HG02623 (cell line): ENCODE data around the gene EPC2.
A peak's percentile ranks its signal among the peaks of the same experiment; 100 is the strongest.

Source experiments
- ATAC-seq: cut with Tn5 transposase; IDR thresholded peaks from one replicate; pipeline ENCODE4 v1.9.1; 2021; ENCODE audit warnings: moderate library complexity; ENCODE audit not compliant: unreplicated experiment

EPC2 gene

DNA sequence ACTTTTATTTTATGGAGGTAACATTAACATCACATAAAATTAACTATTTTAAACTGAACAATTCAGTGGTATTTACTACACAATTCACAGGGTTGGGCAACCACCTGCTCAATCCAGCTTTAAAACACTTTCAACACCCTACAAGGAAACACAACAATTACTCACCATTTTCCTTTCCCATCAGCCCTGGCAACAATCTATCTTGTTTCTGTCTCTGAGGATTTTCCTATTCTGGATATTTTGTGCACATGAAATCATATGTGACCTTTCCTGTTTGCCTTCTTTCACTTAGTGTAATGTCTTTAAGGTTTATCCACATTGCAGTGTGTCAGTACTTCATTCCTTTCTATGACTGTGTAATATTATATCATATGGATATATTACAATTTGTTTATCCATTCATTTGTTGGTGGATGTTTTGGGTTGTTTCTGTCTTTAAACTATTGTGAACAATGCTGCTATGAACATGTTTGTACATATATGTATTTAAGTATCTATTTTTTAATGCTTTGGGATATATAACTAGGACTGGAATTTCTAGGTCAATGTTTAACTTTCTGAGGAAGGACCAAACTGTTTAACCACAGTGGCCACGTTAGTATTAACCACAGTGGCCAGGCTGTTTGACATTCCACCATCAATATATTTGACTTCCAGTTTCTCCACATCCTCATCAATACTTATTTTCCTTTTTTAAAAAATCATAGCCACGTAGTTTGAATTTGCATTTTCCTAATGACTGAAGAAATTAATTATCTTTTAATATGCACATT, 158.1 kb downstream of the EPC2 start:
- no peak for ATAC-seq

DNA sequence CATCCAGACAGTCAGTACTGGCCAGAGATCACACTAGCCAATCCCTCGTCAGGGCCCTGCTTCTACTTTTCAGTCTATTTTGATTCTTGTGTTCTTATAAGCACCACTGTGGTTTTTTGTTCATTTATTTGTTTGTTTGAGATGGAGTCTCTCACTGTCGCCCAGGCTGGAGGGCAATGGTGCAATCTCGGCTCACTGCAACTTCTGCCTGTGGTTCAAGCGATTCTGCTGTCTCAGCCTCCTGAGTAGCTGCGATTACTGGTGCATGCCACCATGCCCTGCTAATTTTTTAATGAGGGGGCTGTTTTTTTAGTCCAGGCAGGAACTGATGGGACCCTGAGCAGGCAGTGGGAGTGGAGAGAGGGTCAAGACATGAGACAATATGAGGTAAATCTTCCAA, 165.5 kb downstream of the EPC2 start:
- no peak for ATAC-seq

DNA sequence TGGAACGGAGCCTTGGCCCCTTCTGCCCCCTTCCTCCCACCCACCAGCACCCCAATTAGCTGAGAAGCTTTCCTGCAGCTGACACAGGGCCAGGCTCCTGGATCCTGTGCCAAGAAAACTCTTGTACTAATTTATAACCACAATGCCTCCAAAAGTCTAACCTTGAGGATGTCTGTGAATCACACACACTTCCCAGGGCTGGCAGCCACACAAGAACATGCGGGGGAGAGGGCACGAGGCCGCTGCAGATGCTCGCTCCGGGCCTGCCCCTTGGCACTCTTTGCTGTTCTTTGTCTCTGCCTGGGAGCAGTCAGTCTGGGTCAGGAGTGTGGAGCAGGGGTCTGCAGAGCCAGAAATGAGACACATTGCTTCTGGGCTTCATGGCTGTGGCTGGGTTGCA, 167.8 kb downstream of the EPC2 start:
- ATAC-seq: no peak

DNA sequence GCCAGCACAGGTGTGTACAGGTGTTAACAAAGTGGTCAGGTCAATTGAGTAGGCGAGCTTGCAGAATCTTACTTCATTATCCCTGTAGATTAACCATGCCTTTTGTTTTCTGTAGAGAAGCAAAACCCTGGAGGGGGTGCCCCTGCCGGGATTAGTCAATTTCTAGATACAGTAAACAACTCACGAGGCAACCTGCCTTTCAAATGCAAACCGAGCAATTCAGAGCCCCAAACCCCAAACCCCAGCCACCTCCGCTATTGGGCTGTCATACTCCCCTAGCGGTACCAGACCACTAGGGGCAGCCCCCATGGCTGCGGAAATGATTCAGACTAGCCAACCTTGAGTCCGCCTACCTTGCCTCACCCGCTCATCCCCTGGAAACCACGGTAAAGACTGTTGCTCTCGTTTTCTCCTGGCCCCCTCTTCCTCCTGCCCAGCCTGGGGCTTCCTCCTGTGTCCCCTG, 169.1 kb downstream of the EPC2 start:
- peak; percentile 98 for ATAC-seq

DNA sequence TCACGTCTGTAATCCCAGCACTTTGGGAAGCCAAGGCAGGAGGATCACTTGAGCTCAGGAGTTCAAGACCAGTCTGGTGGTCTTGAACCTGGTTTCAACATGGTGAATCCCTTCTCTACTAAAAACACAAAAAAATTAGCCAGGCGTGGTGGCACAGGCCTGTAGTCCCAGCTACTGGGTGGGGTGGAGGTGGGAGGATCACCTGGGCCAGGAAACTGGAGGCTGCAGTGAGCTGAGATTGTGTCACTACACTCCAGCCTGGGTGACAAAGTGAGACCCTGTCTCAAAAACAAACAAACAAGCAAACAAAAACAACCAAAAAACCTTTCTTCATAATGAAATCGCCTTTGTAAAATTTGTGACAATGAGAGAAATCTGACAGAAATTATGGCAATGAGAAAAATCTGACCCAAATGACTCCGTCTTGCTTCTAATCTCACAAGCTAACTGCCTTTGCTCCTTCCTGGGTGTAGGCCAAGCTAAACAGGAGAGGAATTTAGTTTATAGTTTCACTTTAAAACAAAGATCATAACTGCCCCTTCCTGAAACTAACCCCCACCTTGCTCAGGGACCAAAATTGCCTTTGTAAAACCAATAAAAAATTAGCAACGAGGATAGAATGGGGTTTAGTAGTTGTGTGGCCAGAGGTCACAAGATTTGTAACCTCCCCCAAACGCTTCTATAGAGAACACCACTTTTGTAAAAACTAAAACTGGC, 169.8 kb downstream of the EPC2 start:
- ATAC-seq: no peak

DNA sequence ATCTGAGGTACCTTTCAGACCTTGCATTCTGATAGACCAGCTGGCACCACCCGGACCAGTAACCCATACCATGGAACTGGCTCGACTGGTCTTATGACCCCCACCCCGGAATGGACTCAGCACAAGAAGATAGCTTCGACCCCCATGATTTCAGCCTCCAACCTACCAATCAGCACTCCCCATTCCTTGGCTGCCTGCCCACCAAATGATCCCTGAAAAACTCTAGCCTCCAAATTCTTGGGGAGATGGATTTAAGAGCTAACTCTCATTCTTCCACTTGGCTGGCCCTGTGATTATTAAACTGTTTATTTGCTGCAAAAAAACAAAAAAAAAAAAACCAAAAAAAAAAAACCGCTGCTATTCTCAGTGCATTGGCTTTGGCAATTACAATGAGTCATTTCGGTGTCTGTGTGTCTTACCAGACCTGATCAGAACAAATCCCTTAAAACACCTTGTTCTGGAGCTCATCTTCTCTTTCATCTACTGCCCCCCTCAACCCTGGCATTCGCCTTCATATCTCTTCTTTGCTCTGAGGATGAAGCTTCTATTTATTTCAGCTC, 170.4 kb downstream of the EPC2 start:
- no peak for ATAC-seq

DNA sequence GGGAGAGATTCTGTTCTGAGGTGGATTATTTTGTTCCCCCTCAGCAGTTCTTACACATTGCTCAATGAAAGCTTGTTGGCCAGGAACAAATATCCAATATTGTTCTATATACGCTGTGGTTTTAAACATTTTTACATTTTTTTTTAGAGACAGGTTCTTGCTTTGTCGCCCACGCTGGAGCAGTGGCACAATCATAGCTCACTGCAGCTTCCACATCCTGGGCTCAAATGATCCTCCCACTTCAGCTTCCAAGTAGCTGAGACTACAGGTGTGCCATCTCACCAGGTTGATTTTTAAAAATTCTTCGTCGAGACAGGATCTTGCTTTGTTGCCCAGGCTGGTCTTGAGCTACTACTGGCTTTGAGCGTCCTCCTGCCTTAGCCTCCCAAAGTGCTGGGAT, 171.6 kb downstream of the EPC2 start:
- no peak for ATAC-seq

DNA sequence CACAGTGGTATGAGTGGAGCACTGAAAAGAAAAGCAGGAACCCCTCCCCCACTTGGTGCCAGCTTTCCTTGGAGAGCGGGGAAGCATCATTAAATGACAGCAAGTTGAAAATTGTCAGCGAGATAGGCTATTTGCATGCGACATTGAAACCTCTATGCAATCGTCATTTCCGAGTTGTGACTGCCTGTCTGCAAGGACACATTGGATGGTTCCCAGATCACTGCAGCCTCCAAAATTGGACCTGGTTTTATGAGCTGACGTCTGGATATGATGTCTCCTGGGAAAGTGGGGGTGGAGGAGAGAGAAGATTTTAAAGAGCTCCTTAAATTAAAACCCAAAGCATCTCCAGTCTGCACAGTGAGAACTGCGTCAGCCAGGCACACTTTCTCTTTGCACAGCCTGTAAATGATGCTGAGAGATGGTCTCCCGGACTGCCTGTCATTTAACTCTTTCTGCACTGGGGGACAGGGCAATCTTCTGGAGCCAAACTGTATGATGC, 172.7 kb downstream of the EPC2 start:
- no peak for ATAC-seq

DNA sequence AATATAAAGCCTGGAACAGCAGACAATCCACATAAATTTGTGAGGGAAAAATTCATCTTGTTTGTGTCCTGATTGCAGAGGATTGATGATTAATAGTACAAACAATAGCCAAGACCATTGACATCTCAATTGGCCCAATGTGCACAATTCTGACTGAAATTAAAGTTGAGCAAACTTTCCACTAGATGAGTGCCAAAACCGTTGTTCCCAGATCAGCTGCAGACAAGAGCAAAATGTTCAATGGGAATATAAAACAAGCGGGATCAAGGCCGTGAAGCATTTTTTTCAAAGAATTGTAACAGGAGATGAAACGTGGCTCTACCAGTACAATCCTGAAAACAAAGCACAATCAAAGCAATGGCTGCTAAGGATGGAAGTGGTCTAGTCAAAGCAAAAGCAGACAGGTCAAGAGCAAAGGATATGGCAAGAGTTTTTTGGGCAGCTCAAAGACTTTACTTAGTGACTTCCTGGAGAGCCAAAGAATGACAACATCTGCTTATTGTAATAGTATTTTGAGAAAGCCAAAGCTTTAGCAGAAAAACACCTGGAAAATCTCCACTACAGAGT, 174.6 kb downstream of the EPC2 start:
- ATAC-seq: no peak

DNA sequence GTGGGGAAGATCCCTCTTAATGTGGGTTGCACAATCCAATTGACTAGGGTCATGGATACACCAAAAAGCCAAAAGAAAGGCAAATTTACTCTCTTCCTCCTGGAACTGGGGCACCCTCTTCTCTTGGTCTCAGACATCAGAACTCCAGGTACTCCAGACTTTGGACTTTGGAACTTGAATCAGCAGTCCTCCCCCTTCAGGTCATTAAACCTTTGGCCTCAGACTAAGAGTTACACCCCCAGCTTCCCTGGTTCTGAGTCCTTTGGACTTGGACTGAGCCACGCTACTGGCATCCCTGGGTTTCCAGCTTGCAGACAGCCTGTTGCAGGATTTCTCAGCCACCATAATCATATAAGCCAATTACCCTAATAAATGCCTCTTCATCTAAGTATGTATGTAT, 179.6 kb downstream of the EPC2 start:
- no peak for ATAC-seq

DNA sequence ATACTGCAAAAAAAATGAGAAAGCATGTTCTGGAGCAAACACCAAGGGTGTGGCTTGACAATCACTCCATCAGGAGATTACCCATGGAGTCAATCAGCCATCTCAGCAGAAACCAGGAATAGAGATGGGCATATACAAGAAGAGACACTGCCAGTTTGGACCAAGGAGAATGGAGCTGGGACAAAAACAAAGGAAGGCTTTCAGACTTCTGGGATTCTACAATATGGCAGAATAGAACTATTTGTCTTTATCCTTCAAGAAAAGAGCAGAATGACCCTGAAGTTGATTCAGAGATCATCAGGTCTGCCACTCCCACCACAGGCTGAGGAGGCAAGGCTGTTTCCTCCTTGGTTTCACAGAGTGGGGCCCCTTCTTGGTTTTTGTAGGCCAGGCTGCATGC, 182.2 kb downstream of the EPC2 start:
- ATAC-seq: no peak

DNA sequence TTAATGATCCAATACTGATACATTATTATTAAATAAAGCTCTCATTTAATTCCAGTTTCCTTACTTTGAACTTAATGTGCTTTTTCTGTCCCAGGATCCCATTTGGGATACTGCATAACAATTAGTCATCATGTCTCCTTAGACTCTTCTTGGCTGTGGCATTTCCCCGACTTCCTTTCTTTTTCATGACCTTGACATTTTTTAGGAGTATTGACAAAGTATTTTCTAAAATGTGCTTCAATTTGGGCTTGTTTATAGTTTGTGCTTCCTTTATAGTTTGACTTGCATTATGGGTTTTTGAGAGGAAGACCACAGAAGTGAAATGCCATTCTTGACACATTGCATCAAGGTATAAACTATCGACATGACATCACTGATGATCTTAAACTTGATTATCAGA, 184.4 kb downstream of the EPC2 start:
- no peak for ATAC-seq

DNA sequence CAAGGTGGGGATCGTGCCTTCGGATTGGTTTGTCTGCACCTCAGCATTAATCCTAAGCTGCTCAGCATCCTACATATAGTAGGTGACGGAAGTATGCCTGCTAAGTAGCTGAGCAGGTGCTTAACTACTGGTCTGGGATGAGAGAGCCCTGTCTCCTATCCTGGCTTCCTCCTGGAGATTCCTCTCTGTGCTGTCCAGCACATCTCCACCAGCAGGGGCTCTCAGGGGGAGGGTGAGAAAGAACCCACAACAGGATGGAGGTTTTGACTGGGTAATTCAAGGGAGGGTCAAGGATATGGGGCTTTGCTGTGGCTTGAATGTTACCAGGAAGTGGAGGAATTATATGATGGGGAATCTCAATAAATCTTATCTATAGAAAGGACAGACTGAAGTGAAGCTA, 185.1 kb downstream of the EPC2 start:
- ATAC-seq: no peak

DNA sequence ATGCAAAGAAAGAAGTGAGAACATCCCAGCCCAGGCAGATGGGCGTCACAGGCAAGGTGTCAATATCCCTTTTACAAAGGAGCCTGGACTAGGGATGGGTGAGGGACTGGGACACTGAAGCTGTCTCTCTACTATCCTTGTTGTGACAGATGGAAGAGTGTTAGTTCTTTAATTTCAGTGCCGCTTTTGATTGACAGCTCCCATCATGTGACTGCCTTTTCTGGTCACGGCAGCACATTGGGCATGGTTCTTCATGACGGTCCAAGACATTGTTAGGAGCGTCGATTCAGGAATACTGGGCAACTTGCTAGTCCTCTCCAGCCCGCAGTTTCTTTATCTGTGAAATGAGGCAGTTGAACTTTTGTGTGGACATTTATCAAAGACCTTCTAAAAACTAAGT, 188.1 kb downstream of the EPC2 start:
- ATAC-seq: no peak
